ENCODE results near the gene DOHH.

The DOHH gene

GRCh38 chr19:3538965-3539755 is 38.7 kb upstream of the DOHH start, which contains the start of gene TEKTIP1:
TSS of gene TEKTIP1 (plus strand) at chr19:3539174. CDS start at chr19:3539178, 4 bp downstream.
- DNase-seq (ENCODE audit: low read depth in 1 of 2, low spot score in 1 of 2): no peak
- no peak for TF ChIP-seq JUND (IDR thresholded peaks at IDR 0.05; ENCODE audit: low read depth)
- in situ Hi-C loops (cut with HindIII; ENCODE audit: low pct_unique_long_range_greater_than_20kb, low sequenced_read_pairs): no loop called here

- TF ChIP-seq JUND (IDR thresholded peaks at IDR 0.05; ENCODE audit: low read depth): no peak
- in situ Hi-C loops (cut with HindIII; ENCODE audit: low pct_unique_long_range_greater_than_20kb, low sequenced_read_pairs): no loop called here
- DNase-seq (ENCODE audit: low read depth in 1 of 2, low spot score in 1 of 2): no peak
Measured at GRCh38 chr19:3538258-3538929, 37.9 kb upstream of the DOHH start.

- in situ Hi-C loops (cut with HindIII; ENCODE audit: low pct_unique_long_range_greater_than_20kb, low sequenced_read_pairs): no loop called here
- TF ChIP-seq JUND (IDR thresholded peaks at IDR 0.05; ENCODE audit: low read depth): no peak
- DNase-seq (ENCODE audit: low read depth in 1 of 2, low spot score in 1 of 2): no peak
Measured at GRCh38 chr19:3537438-3538240, 37.2 kb upstream of the DOHH start.

- in situ Hi-C loops (cut with HindIII; ENCODE audit: low pct_unique_long_range_greater_than_20kb, low sequenced_read_pairs): no loop called here
- TF ChIP-seq JUND (IDR thresholded peaks at IDR 0.05; ENCODE audit: low read depth): no peak
Measured at GRCh38 chr19:3537101-3537437, 36.6 kb upstream of the DOHH start.

GRCh38 chr19:3536429-3537100 is 36.1 kb upstream of the DOHH start:
- no peak for TF ChIP-seq JUND (IDR thresholded peaks at IDR 0.05; ENCODE audit: low read depth)
- no peak for DNase-seq (ENCODE audit: low read depth in 1 of 2, low spot score in 1 of 2)
- in situ Hi-C loops (cut with HindIII; ENCODE audit: low pct_unique_long_range_greater_than_20kb, low sequenced_read_pairs): no loop called here

More at GRCh38 chr19:3537101-3537437, 36.6 kb upstream of the DOHH start:
- no peak for DNase-seq (ENCODE audit: low read depth in 1 of 2, low spot score in 1 of 2)

GRCh38 chr19:3535981-3536380 is 35.5 kb upstream of the DOHH start:
- DNase-seq (ENCODE audit: low read depth in 1 of 2, low spot score in 1 of 2): no peak
- TF ChIP-seq JUND (IDR thresholded peaks at IDR 0.05; ENCODE audit: low read depth): no peak
- in situ Hi-C loops (cut with HindIII; ENCODE audit: low pct_unique_long_range_greater_than_20kb, low sequenced_read_pairs): no loop called here

GRCh38 chr19:3535563-3535965 is 35.1 kb upstream of the DOHH start:
- no peak for DNase-seq (ENCODE audit: low read depth in 1 of 2, low spot score in 1 of 2)
- in situ Hi-C loops (cut with HindIII; ENCODE audit: low pct_unique_long_range_greater_than_20kb, low sequenced_read_pairs): no loop called here
- no peak for TF ChIP-seq JUND (IDR thresholded peaks at IDR 0.05; ENCODE audit: low read depth)

GRCh38 chr19:3535235-3535535 is 34.7 kb upstream of the DOHH start:
- TF ChIP-seq JUND (IDR thresholded peaks at IDR 0.05; ENCODE audit: low read depth): no peak
- DNase-seq (ENCODE audit: low read depth in 1 of 2, low spot score in 1 of 2): no peak
- in situ Hi-C loops (cut with HindIII; ENCODE audit: low pct_unique_long_range_greater_than_20kb, low sequenced_read_pairs): no loop called here

- TF ChIP-seq JUND (IDR thresholded peaks at IDR 0.05; ENCODE audit: low read depth): no peak
- DNase-seq (ENCODE audit: low read depth in 1 of 2, low spot score in 1 of 2): no peak
- in situ Hi-C loops (cut with HindIII; ENCODE audit: low pct_unique_long_range_greater_than_20kb, low sequenced_read_pairs): no loop called here
Measured at GRCh38 chr19:3534375-3535234, 34.1 kb upstream of the DOHH start.

GRCh38 chr19:3533563-3534216 is 33.2 kb upstream of the DOHH start:
- TF ChIP-seq JUND (IDR thresholded peaks at IDR 0.05; ENCODE audit: low read depth): no peak
- DNase-seq (ENCODE audit: low read depth in 1 of 2, low spot score in 1 of 2): no peak
- in situ Hi-C loops (cut with HindIII; ENCODE audit: low pct_unique_long_range_greater_than_20kb, low sequenced_read_pairs): no loop called here

GRCh38 chr19:3533033-3533432 is 32.6 kb upstream of the DOHH start:
- TF ChIP-seq JUND (IDR thresholded peaks at IDR 0.05; ENCODE audit: low read depth): no peak
- DNase-seq (ENCODE audit: low read depth in 1 of 2, low spot score in 1 of 2): no peak
- in situ Hi-C loops (cut with HindIII; ENCODE audit: low pct_unique_long_range_greater_than_20kb, low sequenced_read_pairs): no loop called here
